ENCODE data around the gene EFR3B. TPM values are rescaled to one million over a fixed set of nuclear protein-coding genes. Genes with fewer than 3 reads are reported as not detected.
"Not testable (repeated sequence)": the region's sequence is repeated elsewhere in the genome, so short reads cannot be mapped to it uniquely, and the experiment has no call there.

EFR3B gene
- polyA plus RNA-seq, 3 donors, result 5.2 to 6.2 (median 5.7) TPM

GRCh38 chr2:25141120-25141519 is 99.2 kb downstream of the EFR3B start:
- no peak for DNase-seq (ENCODE audit: low read depth in 3 of 3, low spot score in 2 of 3)

GRCh38 chr2:25145803-25146202 is 103.9 kb downstream of the EFR3B start:
- no peak for DNase-seq (ENCODE audit: low read depth in 3 of 3, low spot score in 2 of 3)

- DNase-seq (ENCODE audit: low read depth in 3 of 3, low spot score in 2 of 3), result no peak
Observed at GRCh38 chr2:25146896-25147295, 105.0 kb downstream of the EFR3B start.

- no peak for DNase-seq (ENCODE audit: low read depth in 3 of 3, low spot score in 2 of 3)
Observed at GRCh38 chr2:25149646-25150045, 107.8 kb downstream of the EFR3B start.

- DNase-seq (ENCODE audit: low read depth in 3 of 3, low spot score in 2 of 3), result not testable (repeated sequence)
Observed at GRCh38 chr2:25150993-25151392, 109.1 kb downstream of the EFR3B start.

GRCh38 chr2:25151718-25152117 is 109.8 kb downstream of the EFR3B start:
- DNase-seq (ENCODE audit: low read depth in 3 of 3, low spot score in 2 of 3), result no peak

- no peak for DNase-seq (ENCODE audit: low read depth in 3 of 3, low spot score in 2 of 3)
Observed at GRCh38 chr2:25155401-25155800, 113.5 kb downstream of the EFR3B start.

- DNase-seq (ENCODE audit: low read depth in 3 of 3, low spot score in 2 of 3), result no peak
Observed at GRCh38 chr2:25158096-25158852, 116.4 kb downstream of the EFR3B start.

- DNase-seq (ENCODE audit: low read depth in 3 of 3, low spot score in 2 of 3), result no peak
Observed at GRCh38 chr2:25159949-25160348, 118.1 kb downstream of the EFR3B start.

- no peak for DNase-seq (ENCODE audit: low read depth in 3 of 3, low spot score in 2 of 3)
Observed at GRCh38 chr2:25160376-25160775, 118.5 kb downstream of the EFR3B start.

- DNase-seq (ENCODE audit: low read depth in 3 of 3, low spot score in 2 of 3), result peak in 1 of 3 donors; percentile 52
Observed at GRCh38 chr2:25161055-25161781, 119.3 kb downstream of the EFR3B start.

GRCh38 chr2:25162061-25162460 is 120.2 kb downstream of the EFR3B start:
- not testable (repeated sequence) for DNase-seq (ENCODE audit: low read depth in 3 of 3, low spot score in 2 of 3)

GRCh38 chr2:25164561-25164960 is 122.7 kb downstream of the EFR3B start:
- DNase-seq (ENCODE audit: low read depth in 3 of 3, low spot score in 2 of 3), result no peak

GRCh38 chr2:25165992-25166875 is 124.4 kb downstream of the EFR3B start:
- no peak for DNase-seq (ENCODE audit: low read depth in 3 of 3, low spot score in 2 of 3)

- DNase-seq (ENCODE audit: low read depth in 3 of 3, low spot score in 2 of 3), result peak in 1 of 3 donors; percentile 36
Observed at GRCh38 chr2:25168256-25169072, 126.6 kb downstream of the EFR3B start, which contains the start of gene POMC. POMC (minus strand) TSS chr2:25168580; CDS start chr2:25164772, 3,808 bp downstream.

- DNase-seq (ENCODE audit: low read depth in 3 of 3, low spot score in 2 of 3), result no peak
Observed at GRCh38 chr2:25169073-25169470, 127.2 kb downstream of the EFR3B start.

- no peak for DNase-seq (ENCODE audit: low read depth in 3 of 3, low spot score in 2 of 3)
Observed at GRCh38 chr2:25170888-25171287, 129.0 kb downstream of the EFR3B start.

GRCh38 chr2:25173719-25174118 is 131.8 kb downstream of the EFR3B start:
- no peak for DNase-seq (ENCODE audit: low read depth in 3 of 3, low spot score in 2 of 3)

- DNase-seq (ENCODE audit: low read depth in 3 of 3, low spot score in 2 of 3), result no peak
Observed at GRCh38 chr2:25174192-25174861, 132.5 kb downstream of the EFR3B start.

- no peak for DNase-seq (ENCODE audit: low read depth in 3 of 3, low spot score in 2 of 3)
Observed at GRCh38 chr2:25176138-25176537, 134.3 kb downstream of the EFR3B start.
